RWPE2 (cell line): ENCODE results near the gene EEF1AKMT2.
A peak's percentile ranks its signal among the peaks of the same experiment; 100 is the strongest.

ENCODE experiments used
- ATAC-seq: fragments of 200-7000 bp; cut with Tn5 transposase; 3 replicates; pipeline ENCODE4 v1.9.1; 2021; ENCODE audit warnings: low read depth
- DNase-seq: peaks from one replicate; pipeline ENCODE4 v3.0.0-alpha.2; 2020; ENCODE audit warnings: low spot score
- H3K27ac ChIP-seq: fragments of 450-650 bp; 2 replicates; pipeline ENCODE4 v1.5.1; 2017; ENCODE audit warnings: mild to moderate bottlenecking; ENCODE audit not compliant: poor library complexity, severe bottlenecking
- H3K27me3 ChIP-seq: fragments of 250-450 bp; sonication (Bioruptor Pico); 2 replicates; pipeline ENCODE4 v1.5.1; 2021; ENCODE audit warnings: mild to moderate bottlenecking, moderate library complexity; ENCODE audit not compliant: insufficient read depth, poor library complexity, severe bottlenecking
- H3K36me3 ChIP-seq: fragments of 250-450 bp; sonication (Bioruptor Pico); 2 replicates; pipeline ENCODE4 v1.5.1; 2020; ENCODE audit warnings: low read depth, mild to moderate bottlenecking, moderate library complexity
- H3K4me1 ChIP-seq: fragments of 250-450 bp; sonication (Bioruptor Pico); 2 replicates; pipeline ENCODE4 v1.5.1; 2021; ENCODE audit warnings: mild to moderate bottlenecking, moderate library complexity; ENCODE audit not compliant: insufficient read depth, poor library complexity, severe bottlenecking
- H3K4me3 ChIP-seq: fragments of 250-450 bp; sonication (Bioruptor Pico); 2 replicates; pipeline ENCODE4 v1.5.1; 2021; ENCODE audit warnings: mild to moderate bottlenecking, moderate library complexity; ENCODE audit not compliant: severe bottlenecking
- H3K9me3 ChIP-seq: fragments of 250-450 bp; sonication (Bioruptor Pico); 2 replicates; pipeline ENCODE4 v1.5.1; 2021; ENCODE audit warnings: mild to moderate bottlenecking, moderate library complexity; ENCODE audit not compliant: severe bottlenecking
- CTCF ChIP-seq: fragments of 450-650 bp; IDR thresholded peaks from one replicate; pipeline ENCODE4 v1.5.1; 2017; ENCODE audit warnings: mild to moderate bottlenecking, moderate library complexity; ENCODE audit not compliant: poor library complexity, severe bottlenecking

The EEF1AKMT2 gene

GRCh38 chr10:124710266-124710881 is 81.3 kb downstream of the EEF1AKMT2 start:
- TF ChIP-seq CTCF = no peak
- Histone ChIP-seq H3K27ac (no peak overlapping the region), H3K36me3 (peaks cover 5% of the 10 kb centered on the region; the same call in 1 of the 2 replicates), H3K27me3 (no peaks in the 10 kb centered on the region), H3K9me3 (no peaks in the 10 kb centered on the region), H3K4me3 (no peak overlapping the region), H3K4me1 (peaks cover 9% of the 10 kb centered on the region)
- ATAC-seq (no peak; the same call in 2 of the 3 replicates), DNase-seq (no peak)

- H3K27ac ChIP-seq = no peak overlapping the region
Observed at GRCh38 chr10:124709861-124710260, 81.8 kb downstream of the EEF1AKMT2 start.

GRCh38 chr10:124708922-124709520 is 82.7 kb downstream of the EEF1AKMT2 start:
- Histone ChIP-seq H3K27ac (no peak overlapping the region), H3K9me3 (no peaks in the 10 kb centered on the region), H3K4me1 (peaks cover 9% of the 10 kb centered on the region), H3K27me3 (no peaks in the 10 kb centered on the region), H3K4me3 (no peak overlapping the region), H3K36me3 (peaks cover 5% of the 10 kb centered on the region; the same call in 1 of the 2 replicates)
- no peak for TF ChIP-seq CTCF
- no peak for DNase-seq
- ATAC-seq = no peak

More at GRCh38 chr10:124709861-124710260, 81.8 kb downstream of the EEF1AKMT2 start:
- H3K9me3 ChIP-seq = no peaks in the 10 kb centered on the region
- no peak for TF ChIP-seq CTCF
- H3K27me3 ChIP-seq = no peaks in the 10 kb centered on the region
- ATAC-seq (peak; percentile 71), DNase-seq (no peak)
- H3K36me3 ChIP-seq = peaks cover 5% of the 10 kb centered on the region; the same call in 1 of the 2 replicates
- peaks cover 9% of the 10 kb centered on the region for H3K4me1 ChIP-seq
- no peak overlapping the region for H3K4me3 ChIP-seq

GRCh38 chr10:124708246-124708779 is 83.4 kb downstream of the EEF1AKMT2 start:
- no peaks in the 10 kb centered on the region for H3K27me3 ChIP-seq
- DNase-seq (no peak), ATAC-seq (no peak)
- TF ChIP-seq CTCF = no peak
- peaks cover 9% of the 10 kb centered on the region for H3K4me1 ChIP-seq
- no peak overlapping the region for H3K4me3 ChIP-seq
- no peak overlapping the region for H3K27ac ChIP-seq
- H3K9me3 ChIP-seq = no peaks in the 10 kb centered on the region
- H3K36me3 ChIP-seq = peaks cover 5% of the 10 kb centered on the region; the same call in 1 of the 2 replicates
